HG03432 (cell line): ENCODE measurements around the gene IL17F.
"Not testable (repeated sequence)": the region's sequence is repeated elsewhere in the genome, so short reads cannot be mapped to it uniquely, and the experiment has no call there.

Experiments
- ATAC-seq: cut with Tn5 transposase; IDR thresholded peaks from one replicate; pipeline ENCODE4 v1.9.1; 2021; ENCODE audit warnings: mild to moderate bottlenecking, moderate library complexity; ENCODE audit not compliant: unreplicated experiment

IL17F gene

DNA sequence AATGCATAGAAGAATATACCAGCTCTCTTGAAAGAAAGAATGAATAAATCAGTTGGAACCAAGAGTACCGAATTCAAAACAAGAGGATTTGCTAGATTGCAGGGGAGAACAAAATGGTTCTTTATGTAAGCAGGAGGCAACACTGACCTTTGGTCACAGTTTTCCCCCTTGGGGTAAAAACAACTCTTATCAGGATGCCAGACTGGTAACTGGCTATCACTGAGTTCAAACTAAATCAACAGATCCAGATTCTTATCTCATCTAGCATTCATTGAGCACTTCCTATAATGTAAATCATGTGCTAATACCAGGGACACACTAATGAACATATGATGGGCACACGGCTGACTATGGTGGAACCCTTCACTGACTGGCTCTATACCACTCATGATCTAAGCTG is 4.8 kb upstream of the IL17F start:
- ATAC-seq: no peak

DNA sequence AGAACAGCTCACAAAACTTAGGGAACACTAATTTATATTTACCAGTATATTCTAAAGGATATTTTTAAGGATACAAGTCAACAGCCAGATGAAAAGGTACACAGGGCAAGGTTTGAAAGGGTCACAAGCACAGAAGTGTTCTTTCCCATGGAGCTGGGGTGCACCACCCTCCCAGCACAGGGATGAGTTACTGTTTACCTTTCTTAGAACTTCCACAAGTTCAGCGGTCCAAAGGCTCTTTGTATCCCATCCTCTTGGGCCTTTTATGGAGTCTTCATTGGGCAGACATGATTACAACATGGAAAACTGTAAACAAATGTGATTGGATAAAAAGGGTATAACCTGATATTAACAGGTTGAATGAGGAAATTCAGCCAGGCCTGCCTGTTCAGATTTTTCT is 1.1 kb upstream of the IL17F start:
- no peak for ATAC-seq

DNA sequence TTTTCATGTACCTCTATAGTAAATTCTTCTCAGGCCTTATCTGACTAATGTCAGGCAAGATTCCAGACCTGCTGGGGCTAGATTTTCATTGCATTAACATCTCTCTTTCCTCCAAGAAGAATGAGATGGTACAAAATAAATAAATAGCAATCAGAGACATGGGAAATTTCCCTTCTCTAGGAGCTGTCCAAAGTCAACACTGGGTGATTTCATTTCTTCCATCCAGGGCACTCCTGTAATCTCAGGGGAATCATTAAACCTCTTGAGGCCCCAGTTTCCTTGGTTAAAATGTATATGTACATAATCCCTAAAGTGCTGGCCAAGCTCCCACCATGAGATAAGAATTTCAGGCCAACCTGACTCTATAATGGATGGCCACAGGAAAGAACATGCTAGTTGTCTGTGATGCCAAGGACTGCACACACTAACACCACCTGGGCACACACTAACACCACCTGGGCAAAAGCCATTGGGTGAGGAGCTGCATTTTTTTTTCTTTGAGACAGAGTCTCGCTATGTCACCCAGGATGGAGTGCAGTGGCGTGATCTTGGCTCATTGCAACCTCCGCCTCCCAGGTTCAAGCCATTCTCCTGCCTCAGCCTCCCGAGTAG is 912 bp downstream of the IL17F start:
- ATAC-seq: no peak

DNA sequence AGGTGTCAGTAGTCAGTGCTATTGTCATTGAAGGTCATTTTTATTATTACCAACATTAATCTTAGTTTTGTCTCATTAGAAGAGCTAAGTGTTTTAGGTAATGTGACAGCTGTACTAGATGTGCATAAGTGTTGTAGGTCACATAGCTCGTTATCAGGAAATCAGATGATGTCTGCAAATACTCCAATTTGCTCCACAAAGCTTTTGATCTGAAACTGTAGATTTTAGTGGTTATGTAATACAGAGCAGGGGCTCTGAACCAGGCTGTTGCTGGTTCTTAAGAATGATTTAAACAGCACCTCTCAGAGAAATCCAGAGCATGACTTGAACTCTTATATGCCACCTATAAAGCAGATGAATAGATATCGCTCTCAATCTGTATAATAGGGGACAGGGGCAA is 2.5 kb downstream of the IL17F start:
- no peak for ATAC-seq

DNA sequence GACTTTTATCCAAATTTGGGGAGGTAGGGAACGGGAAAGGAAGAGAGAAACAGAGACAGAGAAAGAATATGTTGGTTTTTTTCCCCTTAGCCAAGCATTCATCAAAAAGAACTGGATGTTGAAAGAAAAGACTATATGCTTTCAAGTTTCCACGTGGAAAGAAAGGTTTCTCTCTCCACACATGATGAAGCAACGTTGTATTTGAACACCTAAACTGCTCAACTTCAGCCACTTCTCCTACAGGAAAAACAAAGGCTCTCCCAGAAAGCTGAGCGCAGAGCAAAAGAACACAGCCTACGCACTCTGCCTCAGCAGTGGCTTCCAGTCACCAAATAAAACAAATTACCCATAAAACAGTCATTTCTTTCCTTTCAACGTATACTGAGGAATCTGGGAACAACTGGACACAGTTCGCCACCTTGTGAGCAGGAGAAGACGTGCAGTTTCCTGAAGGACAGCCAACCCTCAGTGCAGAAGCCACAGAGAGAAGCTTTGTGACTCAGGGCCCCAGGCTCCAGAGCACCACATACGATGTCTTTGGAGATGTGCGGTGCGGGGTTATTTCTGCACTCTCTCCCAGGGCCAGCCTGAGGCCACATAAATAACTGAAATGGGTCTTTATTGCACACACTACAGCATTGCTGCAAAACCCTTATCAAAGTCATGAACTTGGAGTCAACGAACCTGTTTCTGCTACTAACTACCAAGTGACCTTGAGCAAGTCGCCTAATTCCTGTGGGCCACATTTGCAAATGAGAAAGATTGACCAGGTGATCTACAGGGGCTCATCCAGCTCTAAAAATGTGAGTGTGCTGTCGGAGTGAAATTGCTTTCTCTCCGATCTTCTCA is 10.1 kb downstream of the IL17F start:
- peak; percentile 95 for ATAC-seq

DNA sequence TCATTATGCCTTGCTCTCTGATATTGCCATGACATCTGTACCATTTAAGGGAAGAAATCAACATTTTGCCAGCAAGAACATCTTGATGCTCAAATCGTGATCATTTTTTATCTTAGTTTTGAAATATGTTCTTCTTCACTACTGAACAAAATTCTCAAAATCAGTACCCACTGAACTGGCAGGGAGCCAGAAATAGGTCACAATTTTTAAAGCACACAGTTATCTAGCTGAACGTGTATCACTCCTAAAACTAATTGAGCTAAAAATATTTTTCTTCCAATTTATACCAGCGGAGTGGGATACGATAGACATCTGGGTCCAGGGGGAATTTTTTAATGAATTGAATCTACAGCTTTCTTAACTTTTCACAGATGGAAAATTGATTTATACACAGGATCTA is 11.3 kb downstream of the IL17F start:
- ATAC-seq: no peak

DNA sequence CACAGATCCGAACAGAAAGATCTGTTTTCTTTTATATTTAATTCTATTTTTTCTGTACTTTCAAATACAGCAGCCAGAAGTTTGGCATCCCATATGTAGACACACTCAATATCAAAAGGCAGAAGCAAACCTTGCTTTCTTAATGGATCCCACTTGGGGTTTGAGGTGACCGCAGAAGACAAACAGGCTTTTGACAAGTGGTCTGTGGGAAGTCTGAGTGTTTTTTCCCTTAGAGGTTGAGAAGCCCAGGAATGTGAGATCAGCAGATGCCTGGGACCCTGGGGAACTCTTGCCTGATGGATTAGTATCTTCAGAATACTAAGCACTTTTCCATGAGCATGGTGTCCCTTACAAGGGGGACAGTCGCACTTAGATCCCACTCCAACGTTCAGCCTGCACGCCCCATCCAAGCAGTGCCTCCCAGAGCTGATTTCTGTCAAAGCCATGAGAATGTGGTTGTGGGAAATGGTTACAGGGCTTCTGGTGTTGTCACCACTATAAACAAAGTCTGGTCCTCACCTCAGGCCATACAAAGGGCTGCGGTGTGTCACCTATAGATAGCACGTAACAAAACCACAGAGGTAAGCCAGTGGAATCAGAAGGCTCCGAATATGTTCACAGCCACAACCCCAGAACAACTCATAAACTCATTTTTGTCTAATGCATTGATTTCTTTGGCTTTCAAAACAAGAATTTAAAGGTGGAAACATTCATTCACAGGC is 12.7 kb downstream of the IL17F start:
- no peak for ATAC-seq

DNA sequence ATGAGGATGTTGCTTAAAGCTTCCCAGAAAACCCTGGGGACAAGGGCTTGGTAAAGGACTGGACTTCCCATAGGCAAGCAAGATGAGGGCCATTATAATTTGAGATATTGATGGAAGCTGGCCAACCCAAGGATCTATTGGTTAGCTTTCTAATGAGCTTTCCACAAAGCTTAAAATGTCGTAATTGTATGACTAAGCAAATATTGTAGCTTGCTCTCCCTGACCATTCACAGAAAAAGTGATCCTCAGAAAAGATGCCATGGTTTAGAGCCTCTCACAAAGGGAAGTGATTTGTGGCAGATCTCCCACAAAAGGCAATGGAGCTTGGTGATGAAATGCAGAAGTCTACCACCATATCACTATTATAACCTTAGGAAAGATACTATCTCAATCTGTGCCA is 13.6 kb downstream of the IL17F start:
- ATAC-seq: no peak

DNA sequence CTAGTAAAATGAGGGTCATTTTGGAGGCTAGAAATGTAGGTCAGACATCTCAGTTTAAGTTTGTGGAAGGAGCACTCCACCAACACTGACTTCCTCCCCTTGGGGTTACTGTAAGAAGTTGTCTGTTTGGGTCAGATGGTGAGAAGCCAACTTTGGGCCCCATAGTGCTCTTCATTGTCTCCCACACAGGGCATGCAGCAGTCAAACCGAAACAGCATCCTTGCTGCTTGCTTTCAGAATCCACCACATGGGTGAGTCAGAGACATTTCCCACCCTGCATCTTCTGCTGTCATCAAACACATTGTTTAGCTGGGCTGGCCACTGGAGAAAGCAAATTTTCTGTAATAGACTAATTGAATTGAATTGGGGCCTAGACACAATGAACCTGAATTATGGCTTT is 16.8 kb downstream of the IL17F start:
- ATAC-seq: peak; percentile 100

DNA sequence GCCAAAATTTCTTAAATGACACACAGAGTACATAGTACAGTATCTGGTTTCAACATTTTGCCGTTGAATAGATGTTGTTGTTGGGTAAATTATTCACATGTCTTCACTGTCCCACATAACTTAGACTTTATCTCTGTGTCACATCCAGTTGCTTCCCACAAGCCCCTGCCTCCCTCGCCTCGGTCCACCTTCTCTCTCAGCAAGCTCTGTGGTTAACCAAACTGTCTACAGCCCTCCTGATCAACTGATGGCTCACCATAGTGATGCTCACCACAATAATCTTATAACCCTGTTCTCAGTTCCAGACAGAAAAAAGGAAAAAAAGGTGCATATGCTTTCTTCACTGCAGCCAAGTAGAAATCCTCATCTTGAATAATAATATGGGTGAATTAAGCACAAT is 23.0 kb downstream of the IL17F start:
- ATAC-seq: peak; percentile 91

DNA sequence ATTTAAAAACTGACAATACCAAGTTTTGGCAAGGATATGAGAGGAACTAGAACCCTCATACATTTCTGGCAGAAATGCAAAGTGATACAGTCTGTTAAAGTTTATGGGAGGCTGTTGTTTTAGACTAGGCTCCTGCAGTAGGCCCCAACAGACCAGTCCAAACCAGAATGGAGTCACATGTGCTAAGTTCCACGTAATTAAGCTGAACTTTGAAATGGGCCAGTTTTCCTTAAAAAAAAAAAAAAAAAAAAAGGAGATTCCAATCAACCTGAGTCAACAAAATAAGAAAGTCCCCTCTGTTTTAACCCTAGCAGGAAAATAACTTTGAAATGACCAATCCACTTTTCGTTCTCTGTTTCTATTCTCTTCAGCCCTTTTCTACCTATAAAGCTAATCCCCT is 26.5 kb downstream of the IL17F start:
- no peak for ATAC-seq

DNA sequence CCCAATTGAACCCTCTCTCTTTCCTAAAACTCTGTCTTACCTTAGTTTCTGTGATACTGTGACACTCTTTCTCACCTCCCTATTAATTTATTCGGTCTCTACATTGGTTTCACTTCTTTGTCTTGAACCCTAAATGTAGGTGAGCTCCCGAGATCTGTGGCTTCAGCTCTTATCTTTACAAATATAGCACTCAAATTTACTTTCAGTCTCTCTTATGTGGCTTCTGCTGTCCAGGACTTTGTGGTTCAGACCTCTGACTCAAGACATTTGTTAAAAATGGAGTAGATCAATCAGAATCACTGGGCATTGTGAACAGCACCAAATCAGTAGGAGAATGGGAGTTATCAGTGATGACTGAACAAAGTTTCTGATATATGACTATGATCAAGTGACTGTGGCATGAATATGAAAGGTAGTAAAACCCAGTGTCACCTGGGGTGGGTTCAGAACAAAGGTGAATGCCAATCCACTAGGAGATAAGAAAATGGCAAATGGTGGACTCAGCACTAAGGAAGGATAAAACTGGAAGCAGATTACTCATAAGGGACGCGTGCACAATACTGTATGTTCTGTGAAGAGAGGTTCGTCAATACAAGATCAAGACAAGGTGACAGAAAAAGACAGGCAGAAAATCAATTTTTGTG is 27.2 kb downstream of the IL17F start:
- ATAC-seq: peak; percentile 63

DNA sequence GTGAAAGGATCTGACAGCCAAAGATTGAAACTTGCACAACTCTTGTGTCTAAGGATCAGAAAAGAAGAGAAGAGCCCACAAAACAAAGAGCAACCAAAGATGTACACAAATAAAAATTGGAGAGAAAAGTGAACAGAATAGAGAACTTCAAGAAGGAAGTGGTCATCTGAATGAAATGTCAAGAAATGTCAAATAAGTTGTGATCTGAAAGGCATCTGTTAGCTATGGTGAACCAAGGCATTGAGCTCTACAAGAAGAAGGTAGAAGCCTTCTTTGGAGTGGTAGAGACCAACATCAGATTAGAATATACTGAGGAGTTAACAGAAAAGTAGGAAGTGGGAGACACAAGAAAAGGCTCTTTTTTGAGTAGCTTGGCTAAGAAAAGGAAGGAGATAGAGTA is 28.5 kb downstream of the IL17F start:
- no peak for ATAC-seq

DNA sequence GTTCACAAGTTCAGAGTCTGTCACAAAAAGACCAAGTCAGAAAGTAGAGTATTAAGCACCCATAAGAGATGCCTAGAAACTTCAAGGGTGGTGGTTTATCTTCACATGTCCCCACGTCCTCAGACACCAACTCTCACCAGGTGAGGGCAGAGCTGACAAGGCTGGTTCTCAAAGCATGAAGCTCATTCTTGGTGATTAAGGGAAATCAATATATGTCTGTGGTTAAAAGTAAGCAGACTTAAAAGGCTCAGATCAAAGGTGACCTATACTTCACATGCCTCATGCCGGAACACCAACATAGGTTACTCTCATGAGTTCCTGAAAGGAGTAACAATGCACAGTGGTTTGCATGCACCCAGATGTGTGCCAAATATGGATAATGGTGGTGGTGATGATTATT is 31.2 kb downstream of the IL17F start:
- no peak for ATAC-seq

DNA sequence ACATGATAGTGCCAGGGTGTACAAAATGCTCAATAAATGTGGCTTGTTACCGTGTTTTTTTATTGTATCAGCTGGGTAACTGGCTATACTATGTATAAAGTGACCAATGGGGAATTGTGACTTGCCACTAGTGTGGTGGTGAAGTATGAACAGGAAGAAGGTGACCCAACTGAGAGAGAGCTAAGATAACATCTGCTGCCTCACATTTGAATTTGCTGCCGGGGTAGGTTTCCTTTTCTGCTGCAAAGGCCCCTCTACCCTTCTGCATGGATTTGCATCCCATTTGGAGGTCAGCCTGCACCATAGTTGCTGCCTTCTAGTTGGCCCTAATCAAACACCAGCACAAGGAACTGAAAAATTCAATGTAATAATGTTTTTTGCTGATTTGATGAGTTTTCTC is 34.1 kb downstream of the IL17F start:
- ATAC-seq: peak; percentile 88

DNA sequence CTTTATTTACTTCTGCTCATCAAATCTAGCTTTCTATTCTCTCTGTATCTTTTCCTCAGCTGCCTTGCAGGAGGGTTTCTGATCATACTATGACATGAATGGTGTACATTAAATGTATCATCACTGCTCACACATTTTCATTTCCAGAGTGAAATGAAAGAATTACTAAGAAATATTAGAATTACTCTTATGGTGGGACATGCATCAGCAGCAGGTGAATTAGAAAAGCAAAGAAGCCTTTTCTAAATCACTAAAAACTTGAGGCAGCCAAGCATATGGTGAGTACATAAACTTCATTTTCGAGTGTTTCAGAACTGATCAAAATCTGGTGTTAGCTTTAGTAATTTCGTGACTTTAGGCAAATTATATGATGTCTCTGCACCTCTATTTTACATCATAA is 34.5 kb downstream of the IL17F start:
- peak; percentile 66 for ATAC-seq

DNA sequence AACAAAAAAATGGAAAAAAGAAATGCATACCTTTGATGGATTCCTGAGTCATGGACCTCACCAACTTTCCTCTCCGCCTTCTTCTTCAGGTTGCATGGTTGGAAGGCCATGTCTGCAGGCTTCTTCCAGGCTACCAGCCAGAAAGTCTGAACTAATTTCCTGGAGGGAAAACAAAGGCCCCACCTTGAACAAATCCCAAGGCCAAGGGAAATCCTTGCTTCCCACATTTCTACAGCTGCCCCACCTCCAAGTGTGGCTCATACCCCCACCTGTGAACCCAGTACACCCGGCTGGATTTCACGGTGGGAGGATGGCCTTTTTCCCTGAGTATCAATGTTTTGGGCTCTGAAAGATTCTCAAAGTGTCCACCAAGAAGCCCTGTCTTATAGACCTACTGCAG is 35.7 kb downstream of the IL17F start:
- no peak for ATAC-seq

DNA sequence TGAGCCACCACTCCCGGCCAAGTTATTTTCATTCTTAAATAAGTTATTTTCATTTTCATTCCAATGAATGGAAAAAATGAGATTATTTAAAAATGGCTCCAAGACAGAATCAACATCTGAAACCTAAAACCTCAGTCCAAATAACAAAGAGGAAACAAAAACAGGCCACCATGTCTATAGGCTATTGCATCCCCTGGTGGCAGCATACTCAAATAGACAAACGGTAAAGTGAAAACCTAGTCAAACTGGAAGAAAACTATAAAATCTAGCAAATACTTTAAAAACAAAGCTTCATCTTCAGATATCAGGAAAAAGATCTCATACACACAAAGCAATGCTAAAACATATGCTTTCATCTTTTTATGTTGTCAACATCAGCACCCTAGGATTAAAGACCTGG is 37.2 kb downstream of the IL17F start:
- ATAC-seq: no peak

DNA sequence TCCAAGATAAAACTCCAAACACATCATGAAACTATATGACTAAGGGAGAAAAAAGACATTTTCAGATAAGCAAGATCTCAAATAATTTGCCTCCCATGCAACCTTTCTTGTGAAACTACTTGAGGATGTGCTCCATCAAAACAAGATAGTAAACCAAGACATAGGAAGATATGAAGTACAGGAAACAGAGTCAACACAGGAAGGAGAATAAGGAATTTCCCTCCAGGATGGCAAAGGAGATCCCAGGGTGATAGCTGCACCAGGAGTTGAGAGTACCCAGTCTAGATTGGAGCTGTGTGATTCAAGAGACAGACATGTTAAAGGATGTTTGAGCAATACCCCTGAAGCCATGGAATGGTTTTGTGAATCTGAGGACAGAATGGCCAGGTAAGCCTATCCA is 42.8 kb downstream of the IL17F start:
- ATAC-seq: no peak

DNA sequence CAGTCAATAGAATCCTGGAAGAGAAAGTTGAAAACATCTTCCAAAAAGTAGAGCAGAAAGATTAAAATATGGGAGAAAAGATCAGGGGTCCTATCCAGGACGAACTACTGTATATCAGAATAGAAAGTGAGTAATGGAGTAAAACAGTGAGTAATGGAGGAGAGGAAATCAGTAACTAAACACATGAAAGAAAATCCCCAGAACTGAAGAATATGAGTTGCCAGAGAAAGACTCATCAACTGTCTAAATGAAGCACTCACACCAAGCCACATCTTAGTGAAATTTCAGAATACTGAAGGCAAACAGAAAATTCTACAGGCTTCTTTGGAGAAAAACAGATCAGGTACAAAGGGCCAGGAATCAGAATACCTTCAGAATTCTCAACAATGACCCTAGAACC is 43.3 kb downstream of the IL17F start:
- ATAC-seq: no peak

DNA sequence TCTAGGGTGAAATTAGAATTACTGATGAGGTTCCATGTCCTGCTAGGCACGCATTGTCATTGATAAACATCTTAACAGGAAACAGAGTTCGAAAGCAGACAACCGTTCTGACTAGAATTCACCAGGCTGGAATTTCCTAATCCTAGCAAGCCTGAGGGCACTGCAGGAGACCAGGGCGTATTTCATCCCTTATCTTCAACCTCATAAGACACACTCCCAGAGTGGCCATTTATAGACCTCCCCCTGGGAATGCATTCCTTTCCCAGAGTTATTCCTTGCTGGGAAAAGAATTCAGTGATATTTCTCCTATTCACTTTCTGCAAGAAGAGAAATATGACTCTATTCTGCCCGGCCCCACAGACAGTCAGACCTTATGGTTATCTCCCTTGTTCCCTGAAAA is 44.2 kb downstream of the IL17F start:
- not testable (repeated sequence) for ATAC-seq

DNA sequence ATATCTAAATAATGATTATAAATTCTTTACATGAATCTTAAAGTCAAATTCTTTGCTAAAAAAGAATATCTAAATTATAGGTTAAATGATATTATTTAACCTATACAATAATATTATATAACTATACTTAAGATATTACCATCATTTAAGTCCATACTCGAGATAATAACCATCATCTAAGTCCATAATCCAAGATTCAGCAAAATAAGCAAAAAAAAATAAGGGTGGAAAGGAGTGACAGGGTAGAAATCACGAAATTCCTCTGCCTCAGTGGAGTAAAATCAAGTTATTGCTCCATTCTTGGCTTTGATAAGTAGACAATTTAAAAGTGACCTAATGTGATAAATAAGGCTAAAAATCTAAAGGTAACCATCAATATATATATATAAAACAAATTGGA is 48.4 kb downstream of the IL17F start:
- ATAC-seq: no peak
